NCI-H2227 (cell line): Measurements from ENCODE around the gene TMEM219.
"Not testable (repeated sequence)": the region's sequence is repeated elsewhere in the genome, so short reads cannot be mapped to it uniquely, and the experiment has no call there.

Experiments used
- DNase-seq: peaks from one replicate; lab custom pipeline; 2025; ENCODE audit not compliant: unreplicated experiment; lab: John Stamatoyannopoulos, UW

The TMEM219 gene

DNA sequence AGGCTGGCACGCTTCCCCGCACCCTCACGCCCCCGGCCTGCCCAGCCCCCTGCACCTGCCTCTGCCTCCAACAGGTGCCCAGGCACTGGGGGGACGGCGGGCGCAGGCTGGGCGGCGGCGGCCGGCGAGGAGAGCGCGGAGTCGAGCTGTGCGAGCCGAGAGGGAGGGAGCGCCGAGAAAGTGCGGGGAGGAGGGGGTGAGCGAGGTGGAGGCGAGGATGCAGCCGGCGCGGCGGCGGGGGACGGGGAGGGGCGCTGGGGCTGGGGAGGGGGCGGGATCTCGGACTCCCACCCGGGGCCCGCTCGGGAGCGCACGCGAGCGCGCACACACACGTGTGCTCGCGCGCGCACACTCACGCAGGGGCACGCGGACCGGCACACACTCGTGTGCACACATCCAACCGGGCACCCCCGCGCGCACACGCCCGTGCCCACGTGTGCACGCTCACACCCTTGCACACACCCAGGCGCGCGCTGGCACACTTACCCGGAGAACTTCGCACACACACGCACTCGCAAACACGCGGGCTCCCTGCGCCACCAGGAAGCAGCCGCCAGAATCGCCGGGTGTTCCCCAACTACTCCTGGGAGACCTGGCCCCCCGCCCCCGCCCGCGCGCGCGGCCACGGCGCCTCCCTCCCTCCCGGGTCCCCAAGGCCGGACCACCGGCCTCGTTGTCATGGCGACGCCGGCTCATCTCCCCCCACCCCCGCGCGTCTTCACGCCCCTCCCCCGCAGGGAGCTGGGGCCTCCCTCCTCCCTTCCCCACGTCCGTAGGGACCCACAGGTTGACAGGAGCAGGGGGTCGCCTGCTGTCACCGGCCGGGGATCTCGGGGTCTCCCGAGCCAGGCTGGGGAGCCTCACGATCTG, 49.2 kb downstream of the TMEM219 start, which contains the start of gene DOC2A:
Gene DOC2A, minus strand, starts transcription at position 184 of the 870 bp plus-strand sequence. CDS start 805 bp downstream, outside the sequence.
- peak; percentile 86 for DNase-seq

DNA sequence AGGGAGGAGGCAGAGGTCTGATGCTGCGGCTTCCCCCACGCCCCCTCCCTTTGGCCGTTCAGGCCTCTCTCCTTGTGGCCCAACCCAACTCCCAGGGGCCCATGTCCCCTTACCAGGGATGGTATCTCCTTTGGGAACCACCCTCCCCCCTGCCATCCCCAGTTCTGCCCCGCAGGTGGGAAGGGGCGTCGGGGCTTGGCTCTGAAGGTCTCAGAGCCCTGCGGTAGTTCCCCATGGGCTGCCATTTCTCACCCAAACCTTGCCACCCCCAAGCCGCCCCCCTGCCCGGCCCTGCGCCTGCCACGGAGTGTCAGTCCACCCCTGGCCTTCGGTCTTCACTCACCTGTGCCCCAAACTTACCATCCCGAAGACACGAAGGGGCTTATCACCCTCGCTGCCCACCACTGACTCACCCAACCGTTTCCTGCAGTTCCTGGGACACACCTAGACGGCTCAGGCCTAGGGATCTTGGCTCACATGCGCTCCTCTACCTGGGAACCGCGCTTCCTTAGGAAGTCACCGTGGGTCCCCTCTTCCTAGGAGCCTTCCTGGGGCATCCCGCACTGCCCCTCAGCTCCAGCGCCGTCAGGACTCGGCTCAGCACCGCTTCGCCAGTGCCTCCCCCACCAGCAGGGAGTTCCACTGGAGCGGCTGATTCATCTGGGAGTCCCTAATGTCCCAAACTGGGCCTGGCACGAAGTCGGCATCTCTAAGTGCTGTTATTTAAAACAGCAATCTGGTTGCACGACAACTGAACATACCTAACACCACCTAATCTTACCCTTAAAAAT, 50.0 kb downstream of the TMEM219 start:
- no peak for DNase-seq

DNA sequence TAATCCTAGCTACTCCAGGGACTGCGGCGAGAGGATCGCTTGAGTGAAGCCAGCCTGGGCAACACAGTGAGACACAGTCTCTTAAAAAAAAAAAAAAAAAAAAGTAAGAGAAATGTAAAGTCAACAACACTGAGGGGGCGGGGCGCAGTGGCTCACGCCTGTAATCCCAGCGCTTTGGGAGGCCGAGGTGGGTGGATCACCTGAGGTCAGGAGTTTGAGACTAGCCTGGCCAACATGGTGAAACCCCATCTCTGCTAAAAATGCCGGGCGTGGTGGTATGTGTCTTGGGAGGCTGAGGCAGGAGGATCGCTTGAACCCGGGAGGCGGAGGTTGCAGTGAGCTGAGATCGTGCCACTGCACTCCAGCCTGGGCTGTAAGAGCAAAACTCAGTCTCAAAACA, 50.7 kb downstream of the TMEM219 start:
- not testable (repeated sequence) for DNase-seq

DNA sequence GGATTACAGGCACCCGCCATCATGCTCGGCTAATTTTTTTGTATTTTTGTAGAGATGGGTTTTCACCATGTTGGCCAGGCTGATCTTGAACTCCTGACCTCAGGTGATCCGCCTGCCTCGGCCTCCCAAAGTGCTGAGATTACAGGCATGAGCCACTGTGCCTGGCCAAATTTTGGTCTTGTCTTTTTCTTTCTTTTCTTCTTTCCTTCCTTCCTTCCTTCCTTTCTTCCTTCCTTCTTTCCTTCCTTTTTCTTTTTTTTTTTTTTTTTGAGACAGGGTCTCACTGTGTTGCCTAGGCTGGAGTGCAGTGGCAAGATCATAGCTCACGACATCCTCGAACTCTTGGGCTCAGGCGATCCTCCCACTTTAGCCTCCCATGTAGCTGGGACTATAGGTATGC, 53.6 kb downstream of the TMEM219 start:
- not testable (repeated sequence) for DNase-seq

DNA sequence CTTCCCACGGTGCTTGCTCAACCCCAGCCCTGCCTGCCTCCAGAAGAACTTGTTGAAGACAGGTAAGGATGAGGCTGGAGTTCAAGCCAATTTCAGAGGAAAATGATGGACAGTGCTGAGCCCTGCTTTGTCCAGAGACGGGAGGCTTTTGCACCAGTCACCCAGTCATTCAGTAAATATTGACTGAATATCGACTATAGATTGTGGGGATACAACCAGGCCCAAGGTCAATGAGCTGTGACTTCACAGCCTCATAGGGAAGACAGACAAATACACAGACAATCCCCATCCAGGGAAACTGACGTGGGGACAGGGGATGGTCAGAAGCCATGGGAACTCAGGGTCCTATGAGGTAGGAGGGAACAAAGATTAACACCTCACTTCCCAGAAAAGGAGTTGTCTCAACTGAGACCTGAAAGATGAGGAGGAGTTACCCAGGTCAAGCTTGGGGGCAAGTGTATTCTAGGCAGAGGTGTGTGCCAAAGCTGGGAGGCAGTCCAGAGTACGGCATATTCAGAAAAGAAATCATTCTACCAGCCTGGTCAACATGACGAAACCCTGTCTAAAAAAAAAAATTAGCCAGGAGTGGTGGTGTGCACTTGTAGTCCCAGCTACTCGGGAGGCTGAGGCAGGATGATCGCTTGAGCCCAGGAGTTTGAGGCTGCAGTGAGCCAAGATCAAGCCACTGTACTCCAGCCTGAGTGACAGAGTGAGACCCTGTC, 54.8 kb downstream of the TMEM219 start:
- DNase-seq: no peak

DNA sequence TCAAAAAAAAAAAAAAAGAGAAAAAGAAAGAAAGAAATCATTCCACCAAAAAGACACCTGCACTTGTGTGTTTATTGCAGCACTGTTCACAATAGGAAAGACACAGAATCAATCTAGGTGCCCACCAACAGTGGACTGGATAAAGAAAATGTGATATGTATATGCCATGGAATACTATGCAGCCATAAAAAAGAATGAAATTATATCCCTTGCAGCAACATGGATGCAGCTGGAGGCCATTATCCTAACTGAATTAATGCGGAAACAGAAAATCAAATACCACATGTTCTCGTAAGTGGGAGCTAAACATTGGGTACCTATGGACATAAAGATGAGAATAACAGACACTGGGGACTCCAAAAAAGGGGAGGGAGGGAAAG, 55.4 kb downstream of the TMEM219 start:
- no peak for DNase-seq

DNA sequence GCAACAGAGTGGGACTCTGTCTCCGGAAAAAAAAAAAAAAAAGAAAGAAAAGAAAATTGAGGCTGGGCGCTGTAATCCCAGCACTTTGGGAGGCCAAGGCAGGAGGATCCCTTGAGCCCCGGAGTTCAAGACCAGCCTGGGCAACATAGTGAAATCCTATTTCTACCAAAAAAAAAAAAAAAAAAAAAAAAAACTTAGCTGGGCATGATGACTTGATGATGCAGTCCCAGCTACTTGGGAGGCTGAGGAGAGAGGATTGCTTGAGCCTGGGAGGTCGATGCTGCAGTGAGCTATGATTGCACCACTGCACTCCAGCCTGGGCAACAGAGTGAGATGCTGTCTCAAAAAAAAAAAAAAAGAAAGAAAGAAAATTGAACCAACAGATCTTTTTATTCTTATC, 56.1 kb downstream of the TMEM219 start:
- DNase-seq: not testable (repeated sequence)

DNA sequence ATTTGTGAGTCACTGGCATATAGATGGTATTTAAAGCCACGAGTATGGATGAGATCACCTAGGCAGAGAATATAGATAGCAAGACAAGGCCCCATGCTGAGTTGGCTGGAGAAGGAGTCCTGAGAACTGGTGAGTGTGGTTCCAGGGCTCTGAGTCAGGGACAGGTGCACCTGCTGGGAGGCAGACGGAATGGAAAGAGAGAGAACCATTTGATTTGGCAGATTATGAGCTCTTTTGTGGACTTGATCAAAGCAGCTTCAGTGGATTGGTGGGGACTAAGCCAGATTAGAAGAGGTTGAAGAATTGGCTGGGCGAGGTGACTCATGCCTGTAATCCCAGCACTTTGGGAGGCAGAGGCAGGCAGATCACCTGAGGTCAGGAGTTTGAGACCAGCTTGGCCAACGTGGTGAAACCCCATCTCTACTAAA, 56.9 kb downstream of the TMEM219 start:
- no peak for DNase-seq
